Globus pallidus (tissue), 1 donor: ENCODE results near the gene PGAM4.
"Not testable (repeated sequence)": the region's sequence is repeated elsewhere in the genome, so short reads cannot be mapped to it uniquely, and the experiment has no call there.

Experiments
- DNase-seq: peaks from one replicate; pipeline ENCODE4 v3.0.0-alpha.2; 2015; ENCODE audit warnings: low spot score

Gene PGAM4

DNA sequence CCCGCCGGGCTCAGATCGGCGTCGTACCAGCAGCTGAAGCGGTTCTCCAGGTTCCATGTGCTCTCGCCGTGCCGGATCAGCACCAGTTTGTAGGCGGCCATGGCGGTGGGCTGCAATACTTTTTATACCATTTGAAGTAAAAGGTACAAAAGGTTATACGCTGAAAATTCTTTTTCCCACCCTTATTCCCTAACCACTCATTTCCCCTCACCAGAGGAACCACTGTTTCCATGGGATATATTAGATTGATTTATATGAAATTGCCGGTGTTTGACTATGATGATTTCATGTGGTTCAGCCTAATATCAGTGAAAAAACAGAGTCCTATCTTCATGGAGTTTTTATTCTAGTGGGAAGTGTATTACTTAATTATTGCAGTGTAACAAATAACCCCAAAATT lies at the start of gene PGAM4:
TSS of gene PGAM4 (minus strand) at position 101 of the 400 bp plus-strand sequence. CDS start at position 101, 0 bp downstream.
- no peak for DNase-seq

DNA sequence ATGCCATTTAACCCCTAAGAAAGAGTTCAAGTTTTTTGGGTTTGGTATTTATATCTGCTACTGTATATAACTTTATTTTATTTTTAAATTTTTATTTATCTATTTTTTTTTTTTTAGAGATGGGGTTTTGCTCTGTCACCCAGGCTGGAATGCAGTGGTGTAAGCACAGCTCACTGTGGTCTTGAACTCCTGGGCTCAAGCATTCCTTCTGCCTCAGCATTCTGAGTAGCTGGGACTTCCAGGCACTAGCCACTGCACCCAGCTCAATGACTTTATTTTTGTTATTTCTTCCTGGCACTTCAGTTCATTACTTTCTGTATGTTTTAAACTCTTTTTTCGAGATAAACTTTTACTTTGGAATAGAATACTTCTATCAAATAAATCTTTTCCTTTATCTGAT lies 42.4 kb upstream of the PGAM4 start:
- no peak for DNase-seq

DNA sequence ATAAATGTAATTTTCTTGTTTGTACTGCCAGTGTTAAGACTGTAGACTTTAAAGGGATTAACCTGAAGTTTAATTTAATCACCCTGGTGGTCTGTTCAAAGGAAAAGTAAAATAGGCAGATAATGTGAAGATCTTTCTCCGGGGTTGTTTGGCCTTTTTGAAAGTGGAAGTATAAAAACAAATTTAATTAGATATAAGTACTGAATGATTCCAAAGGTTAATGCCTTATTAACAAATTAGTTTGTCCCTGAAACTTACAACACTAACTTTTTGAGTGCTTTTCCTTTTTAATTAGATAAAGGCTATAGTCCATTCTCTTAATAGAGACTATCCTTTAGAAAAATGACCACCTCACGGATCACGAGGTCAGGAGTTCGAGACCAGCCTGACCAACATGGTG lies 10.4 kb upstream of the PGAM4 start:
- no peak for DNase-seq

DNA sequence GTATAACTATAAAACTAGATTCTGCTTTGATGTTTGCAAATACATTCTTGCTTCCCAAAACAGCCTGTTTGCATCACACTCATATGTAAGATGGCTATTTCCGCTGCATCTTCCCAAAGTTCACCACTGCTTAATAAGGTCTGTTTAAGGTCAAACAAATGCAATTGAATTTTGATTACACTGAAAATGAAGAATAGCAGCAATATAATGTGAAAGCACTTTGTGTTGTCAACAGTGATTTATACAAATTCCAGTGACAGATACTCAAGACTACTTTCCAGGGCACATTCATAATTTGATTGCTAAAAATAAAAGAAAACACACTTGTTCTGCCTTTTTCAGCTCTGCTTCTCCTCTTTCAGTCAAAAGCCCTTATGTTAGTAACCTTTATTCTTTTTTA lies 8.1 kb upstream of the PGAM4 start:
- no peak for DNase-seq

- DNase-seq: no peak
Measured at GRCh38 chrX:77977095-77977494, 7.7 kb upstream of the PGAM4 start.

DNA sequence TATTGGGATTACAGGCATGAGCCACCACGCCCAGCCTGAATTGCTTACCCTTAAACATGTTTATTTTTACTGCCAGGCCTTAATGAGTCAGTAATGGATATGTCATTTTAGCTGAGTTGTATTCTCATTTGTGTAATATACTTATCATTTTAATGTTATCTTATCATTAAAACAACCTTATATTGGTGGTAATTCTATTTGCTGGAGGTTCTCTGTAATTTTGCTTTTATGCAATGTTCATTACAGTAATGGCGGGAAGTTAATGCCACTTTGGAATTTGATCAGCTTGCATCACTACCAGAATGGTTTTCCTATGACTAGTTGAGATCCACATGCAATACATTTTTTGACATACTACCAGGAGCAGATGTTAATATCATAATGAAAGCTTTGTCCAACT lies 6.3 kb upstream of the PGAM4 start:
- no peak for DNase-seq

- no peak for DNase-seq
Measured at GRCh38 chrX:77967631-77968030, 1.8 kb downstream of the PGAM4 start.

DNA sequence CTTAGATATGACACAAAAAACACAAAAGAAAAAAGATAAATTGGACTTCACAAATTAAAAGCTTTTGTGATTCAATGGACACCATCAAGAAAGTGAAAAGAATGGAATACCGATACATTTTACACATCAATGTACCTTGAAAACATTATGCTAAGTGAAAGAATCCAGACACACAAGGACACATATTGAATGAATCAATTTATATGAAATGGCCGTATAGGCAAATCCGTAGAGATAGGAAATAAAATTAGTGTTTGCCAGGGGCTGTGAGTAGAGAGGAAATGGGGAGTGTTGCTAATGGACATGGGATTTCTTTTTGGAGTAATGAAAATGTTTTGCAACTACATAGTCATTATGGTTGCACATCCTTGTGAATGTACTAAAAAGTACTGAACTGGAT lies 3.1 kb downstream of the PGAM4 start:
- DNase-seq: no peak

GRCh38 chrX:77962068-77962902 lies 7.2 kb downstream of the PGAM4 start:
- DNase-seq: no peak

GRCh38 chrX:77961063-77961462 lies 8.4 kb downstream of the PGAM4 start:
- no peak for DNase-seq

DNA sequence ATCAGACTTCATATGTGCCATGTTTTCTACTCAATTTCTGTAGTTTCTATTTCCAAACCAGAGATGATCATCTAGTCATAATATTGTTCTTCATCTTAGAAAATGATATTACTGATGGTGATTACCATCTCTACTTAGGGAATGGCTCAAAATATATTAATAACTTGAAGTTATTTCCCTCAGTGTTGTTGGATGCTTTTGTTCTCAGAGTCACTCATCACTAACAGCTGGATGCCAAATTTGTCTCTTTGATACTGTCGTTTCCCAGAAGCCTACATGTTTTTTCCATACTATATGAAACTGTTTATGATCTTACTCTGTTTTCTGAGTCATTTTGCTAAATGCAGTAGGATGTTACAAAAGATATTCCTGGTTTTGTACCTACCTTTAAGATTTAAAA lies 8.9 kb downstream of the PGAM4 start:
- DNase-seq: no peak

GRCh38 chrX:77953708-77954107 lies 15.7 kb downstream of the PGAM4 start:
- no peak for DNase-seq

- no peak for DNase-seq
Measured at GRCh38 chrX:77953302-77953701, 16.1 kb downstream of the PGAM4 start.

GRCh38 chrX:77952173-77952572 lies 17.3 kb downstream of the PGAM4 start:
- no peak for DNase-seq

DNA sequence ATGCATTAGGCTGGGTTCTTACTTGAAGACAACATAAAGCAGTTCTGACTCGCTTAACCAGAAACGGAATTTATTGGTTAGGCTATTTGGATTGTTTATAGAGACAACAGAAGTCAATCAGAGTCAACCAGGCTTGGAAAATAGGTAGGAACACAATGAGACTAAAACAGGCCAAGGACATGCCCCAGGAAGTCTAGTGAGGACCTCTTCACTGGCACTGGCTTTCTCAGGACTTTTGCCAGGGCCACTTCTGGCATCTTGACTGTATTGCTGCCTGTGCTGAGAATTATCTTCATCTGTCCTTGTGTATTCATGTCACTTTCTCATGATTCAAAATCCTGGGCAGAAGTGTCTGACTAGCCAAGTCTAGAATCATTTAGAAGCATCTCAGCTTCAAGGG lies 19.6 kb downstream of the PGAM4 start:
- no peak for DNase-seq

DNA sequence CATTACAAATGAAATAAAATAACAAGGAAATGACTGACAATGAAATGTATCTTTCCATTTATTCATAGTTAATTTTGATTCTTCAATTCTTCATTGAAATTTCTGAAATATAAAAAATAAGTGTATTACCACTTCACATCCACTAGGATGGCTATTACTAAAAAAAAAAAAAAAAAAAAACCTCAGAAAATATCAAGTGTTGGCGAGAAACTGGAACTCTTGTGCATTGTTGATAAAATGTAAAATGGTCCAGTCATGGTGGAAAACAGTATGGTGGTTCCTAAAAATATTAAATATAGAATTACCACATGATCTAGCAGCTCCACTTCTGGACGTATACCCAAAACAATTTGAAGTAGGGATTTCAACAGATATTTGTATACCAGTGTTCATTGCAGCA lies 22.9 kb downstream of the PGAM4 start:
- DNase-seq: no peak

- DNase-seq: no peak
Measured at GRCh38 chrX:77945910-77946545, 23.4 kb downstream of the PGAM4 start.

DNA sequence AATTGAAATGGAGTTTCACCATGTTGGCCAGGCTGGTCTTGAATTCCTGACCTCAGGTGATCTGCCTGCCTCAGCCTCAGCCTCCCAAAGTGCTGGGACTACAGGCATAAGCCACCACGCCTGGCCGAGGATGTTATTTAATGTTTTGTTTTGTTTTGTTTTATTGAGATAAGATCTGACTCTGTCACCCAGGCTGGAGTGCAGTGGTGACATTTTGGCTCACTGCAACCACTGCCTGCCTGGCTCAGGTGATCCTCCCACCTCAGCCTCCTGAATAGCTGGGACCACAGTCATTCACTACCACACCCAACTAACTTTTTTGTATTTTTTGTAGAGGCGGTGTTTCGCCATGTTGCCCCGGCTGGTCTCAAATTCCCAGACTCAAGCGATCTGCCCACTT lies 24.4 kb downstream of the PGAM4 start:
- DNase-seq: not testable (repeated sequence)

DNA sequence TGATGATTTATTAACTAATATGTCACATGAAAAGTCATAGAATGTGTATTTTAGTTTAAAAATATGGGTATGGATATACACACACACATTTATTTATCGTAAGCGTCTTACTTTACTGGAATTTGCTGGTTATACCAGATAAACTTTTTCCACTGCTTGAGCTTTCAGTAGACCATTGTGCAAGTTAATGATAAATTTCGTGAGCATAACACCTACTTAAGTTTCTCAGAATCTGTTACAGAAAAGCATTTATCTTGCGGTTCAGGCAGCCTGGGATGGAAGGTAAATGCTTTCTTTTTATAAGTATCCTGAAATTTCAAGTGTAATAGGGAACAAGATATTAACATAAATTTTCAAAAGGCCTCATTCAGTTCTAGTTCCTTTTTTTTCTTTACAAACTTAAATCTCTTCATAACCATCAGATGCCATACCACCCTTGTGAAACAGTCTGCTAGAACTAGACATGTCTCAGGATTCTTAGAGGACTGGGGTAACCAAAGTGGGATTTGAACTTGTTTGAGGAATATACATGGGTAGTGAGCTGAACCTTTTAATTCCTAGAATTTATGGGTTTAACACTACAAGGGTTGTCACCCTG lies 31.3 kb downstream of the PGAM4 start:
- no peak for DNase-seq

DNA sequence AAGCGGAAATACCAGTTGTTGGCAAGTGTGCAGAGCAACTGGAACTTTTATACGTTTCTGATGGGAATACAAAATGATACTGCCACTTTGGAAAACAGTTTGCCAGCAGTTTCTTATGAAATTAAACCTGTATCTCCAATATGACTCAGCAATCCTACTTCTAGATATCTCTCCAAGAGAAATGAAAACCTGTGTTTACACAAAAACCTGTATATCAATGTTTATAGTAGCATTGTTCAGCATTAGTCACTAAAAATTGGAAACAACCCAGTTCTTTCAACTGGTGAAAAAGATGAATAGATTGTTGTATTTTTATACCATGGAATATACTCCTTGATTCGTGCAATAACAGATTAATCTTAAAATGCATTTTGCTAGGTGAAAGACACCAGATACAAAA lies 32.1 kb downstream of the PGAM4 start:
- no peak for DNase-seq

DNA sequence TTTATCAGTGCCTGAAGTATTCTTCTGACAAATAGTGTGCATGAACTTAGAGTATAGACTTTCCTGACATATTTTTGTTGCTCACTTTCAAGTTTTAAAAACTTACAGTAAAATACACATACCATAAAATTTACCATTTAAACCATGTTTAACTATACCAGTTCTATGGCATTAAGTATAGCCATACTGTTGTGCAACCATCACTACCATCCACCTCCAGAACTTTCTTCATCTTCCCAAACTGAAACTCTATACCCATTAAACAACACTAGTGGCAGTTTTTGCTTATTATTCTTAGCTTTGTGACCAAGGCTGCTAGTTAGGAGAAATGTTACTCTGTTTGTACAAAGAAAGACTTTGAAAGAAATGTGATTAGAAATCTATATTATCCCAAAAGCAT lies 33.1 kb downstream of the PGAM4 start:
- no peak for DNase-seq

- DNase-seq: no peak
Measured at GRCh38 chrX:77935886-77936285, 33.6 kb downstream of the PGAM4 start.

- DNase-seq: no peak
Measured at GRCh38 chrX:77930581-77930980, 38.9 kb downstream of the PGAM4 start.
